ENCODE data around the gene ACTMAP.
"Not testable (repeated sequence)": the region's sequence is repeated elsewhere in the genome, so short reads cannot be mapped to it uniquely, and the experiment has no call there.

DNA sequence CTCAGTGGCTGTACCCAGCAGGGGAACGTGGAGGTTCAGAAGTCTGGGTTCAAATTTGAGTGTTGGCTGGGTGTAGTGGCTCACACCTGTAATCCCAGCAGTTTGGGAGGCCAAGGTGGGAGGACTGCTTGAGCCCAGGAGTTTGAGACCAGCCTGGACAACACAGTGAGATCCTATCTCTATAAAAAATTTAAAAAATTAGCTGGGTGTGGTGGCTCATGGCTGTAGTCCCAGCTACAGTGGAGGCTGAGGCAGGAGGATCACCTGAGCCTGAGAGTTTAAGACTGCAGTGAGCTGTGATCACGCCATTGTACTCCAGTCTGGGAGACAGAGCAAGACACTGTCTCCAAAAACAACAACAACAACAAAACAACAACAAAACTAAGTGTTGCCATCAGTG is 33.9 kb upstream of the ACTMAP start:
- TF ChIP-seq, protein P1, sequence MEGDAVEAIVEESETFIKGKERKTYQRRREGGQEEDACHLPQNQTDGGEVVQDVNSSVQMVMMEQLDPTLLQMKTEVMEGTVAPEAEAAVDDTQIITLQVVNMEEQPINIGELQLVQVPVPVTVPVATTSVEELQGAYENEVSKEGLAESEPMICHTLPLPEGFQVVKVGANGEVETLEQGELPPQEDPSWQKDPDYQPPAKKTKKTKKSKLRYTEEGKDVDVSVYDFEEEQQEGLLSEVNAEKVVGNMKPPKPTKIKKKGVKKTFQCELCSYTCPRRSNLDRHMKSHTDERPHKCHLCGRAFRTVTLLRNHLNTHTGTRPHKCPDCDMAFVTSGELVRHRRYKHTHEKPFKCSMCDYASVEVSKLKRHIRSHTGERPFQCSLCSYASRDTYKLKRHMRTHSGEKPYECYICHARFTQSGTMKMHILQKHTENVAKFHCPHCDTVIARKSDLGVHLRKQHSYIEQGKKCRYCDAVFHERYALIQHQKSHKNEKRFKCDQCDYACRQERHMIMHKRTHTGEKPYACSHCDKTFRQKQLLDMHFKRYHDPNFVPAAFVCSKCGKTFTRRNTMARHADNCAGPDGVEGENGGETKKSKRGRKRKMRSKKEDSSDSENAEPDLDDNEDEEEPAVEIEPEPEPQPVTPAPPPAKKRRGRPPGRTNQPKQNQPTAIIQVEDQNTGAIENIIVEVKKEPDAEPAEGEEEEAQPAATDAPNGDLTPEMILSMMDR (IDR thresholded peaks at IDR 0.05), result not testable (repeated sequence)
- TF ChIP-seq POLR2A (IDR thresholded peaks at IDR 0.05), result not testable (repeated sequence)

Data from ovary (tissue), 3 donors.